ENCODE data around the gene PRKCG.
A peak's percentile ranks its signal among the peaks of the same experiment; 100 is the strongest.

The PRKCG gene

DNA sequence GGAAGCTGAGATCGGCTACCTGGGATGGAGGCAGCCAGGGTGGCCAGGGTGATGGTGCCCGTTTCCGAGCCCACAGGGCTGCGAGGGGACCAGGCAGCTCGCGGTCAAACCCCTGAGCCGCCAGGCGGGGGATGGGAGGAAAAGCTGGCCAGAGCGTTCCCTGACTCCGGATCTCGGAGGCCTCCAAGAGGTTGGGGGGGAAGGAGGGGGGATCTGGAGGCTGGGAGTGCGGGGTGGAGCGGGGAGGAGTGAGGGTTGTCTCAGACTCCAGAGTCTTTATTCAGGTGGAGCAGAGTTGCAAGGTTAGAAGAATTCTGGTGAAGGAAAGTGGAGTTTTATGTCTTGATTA lies 28.1 kb downstream of the PRKCG start:
- H3K14ac ChIP-seq (ENCODE audit: low read length) = no peak overlapping the region
- peak overlapping the region; percentile 79 for H2AK5ac ChIP-seq (ENCODE audit: low read depth, low read length)
- H3K27ac ChIP-seq (replicated peaks; ENCODE audit: low read length) = peak overlapping the region; percentile 62
- peaks cover 10 to 14% of the 10 kb centered on the region in 2 donors for H3K4me1 ChIP-seq (ENCODE audit: control insufficient read depth in 2 of 2, insufficient read depth in 1 of 2, low read depth in 1 of 2, low read length in 2 of 2)
- H3K4me2 ChIP-seq (ENCODE audit: insufficient read depth, low read length, poor library complexity, severe bottlenecking) = peak overlapping the region; percentile 77
- peak overlapping the region; percentile 98 for H3K18ac ChIP-seq (ENCODE audit: low read length)
- no peak overlapping the region for H2BK120ac ChIP-seq (ENCODE audit: low read depth, low read length)
- no CpG with 5 or more reads among the region's 13 CpGs for WGBS, 2 donors (ENCODE audit: extremely low coverage in 2 of 2, insufficient read length in 2 of 2, insufficient replicate concordance in 1 of 2)
- no peak overlapping the region for H3K4ac ChIP-seq (ENCODE audit: low read length)
- no peaks in the 10 kb centered on the region for H3K9me3 ChIP-seq (replicated peaks in 1 of 2; ENCODE audit: control insufficient read depth in 2 of 2, insufficient read depth in 1 of 2, low read depth in 1 of 2, low read length in 2 of 2)
- H2BK15ac ChIP-seq (ENCODE audit: low read length) = no peak overlapping the region
- no peak overlapping the region for H2BK12ac ChIP-seq (ENCODE audit: low read length)
- DNase-seq (ENCODE audit: low spot score) = peak; percentile 53
- peak overlapping the region; percentile 90 to 95 for H3K4me3 ChIP-seq (ENCODE audit: low read length in 2 of 2)
- peaks cover 0 to 22% (median 3%) of the 10 kb centered on the region in 3 experiments for H3K27me3 ChIP-seq (ENCODE audit: control insufficient read depth in 3 of 3, insufficient read depth in 3 of 3, low read depth in 1 of 3, low read length in 3 of 3)
- H2AFZ ChIP-seq (ENCODE audit: low read length) = peak overlapping the region; percentile 88
- H4K91ac ChIP-seq (ENCODE audit: low read depth, low read length, poor library complexity) = no peak overlapping the region
- peak overlapping the region; percentile 82 for H3K9ac ChIP-seq (ENCODE audit: low read depth, low read length, poor library complexity)
- H3K79me1 ChIP-seq (ENCODE audit: low read depth, low read length) = peaks cover 3% of the 10 kb centered on the region
- no peak overlapping the region for H2BK5ac ChIP-seq (ENCODE audit: low read length)
- peaks cover 11 to 29% of the 10 kb centered on the region in 2 donors for H3K36me3 ChIP-seq (replicated peaks in 1 of 2; ENCODE audit: control insufficient read depth in 2 of 2, insufficient read depth in 2 of 2, low read length in 2 of 2)
- H4K8ac ChIP-seq (ENCODE audit: low read depth, low read length) = no peak overlapping the region
- no peak overlapping the region for H3K23ac ChIP-seq (ENCODE audit: low read depth, low read length, poor library complexity)

DNA sequence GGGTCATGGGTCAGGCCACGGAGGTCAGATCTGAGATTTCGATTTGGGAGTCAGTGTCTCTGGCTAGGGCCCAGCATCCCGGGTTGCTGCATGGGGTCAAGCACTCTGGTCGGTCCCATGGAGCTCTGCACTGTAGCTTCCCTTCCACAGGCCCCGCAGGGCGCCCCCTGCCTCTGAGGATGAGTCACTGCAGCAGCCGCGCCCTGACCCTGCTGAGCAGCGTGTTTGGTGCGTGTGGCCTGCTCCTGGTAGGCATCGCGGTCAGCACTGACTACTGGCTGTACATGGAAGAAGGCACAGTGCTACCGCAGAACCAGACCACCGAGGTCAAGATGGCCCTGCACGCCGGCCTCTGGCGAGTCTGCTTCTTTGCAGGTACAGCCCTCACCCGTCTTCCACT lies 30.7 kb downstream of the PRKCG start:
- H3K14ac ChIP-seq (ENCODE audit: low read length) = no peak overlapping the region
- no peak overlapping the region for H2AFZ ChIP-seq (ENCODE audit: low read length)
- H2BK12ac ChIP-seq (ENCODE audit: low read length) = no peak overlapping the region
- WGBS, 2 donors (ENCODE audit: extremely low coverage in 2 of 2, insufficient read length in 2 of 2, insufficient replicate concordance in 1 of 2) = no CpG with 5 or more reads among the region's 18 CpGs
- H3K79me1 ChIP-seq (ENCODE audit: low read depth, low read length) = peaks cover 6% of the 10 kb centered on the region
- H3K4ac ChIP-seq (ENCODE audit: low read length) = no peak overlapping the region
- H3K9me3 ChIP-seq (replicated peaks in 1 of 2; ENCODE audit: control insufficient read depth in 2 of 2, insufficient read depth in 1 of 2, low read depth in 1 of 2, low read length in 2 of 2) = no peaks in the 10 kb centered on the region
- no peak overlapping the region for H3K4me2 ChIP-seq (ENCODE audit: insufficient read depth, low read length, poor library complexity, severe bottlenecking)
- H2BK120ac ChIP-seq (ENCODE audit: low read depth, low read length) = no peak overlapping the region
- H4K91ac ChIP-seq (ENCODE audit: low read depth, low read length, poor library complexity) = no peak overlapping the region
- no peak for DNase-seq (ENCODE audit: low spot score)
- no peak overlapping the region for H3K9ac ChIP-seq (ENCODE audit: low read depth, low read length, poor library complexity)
- H2BK15ac ChIP-seq (ENCODE audit: low read length) = no peak overlapping the region
- no peak overlapping the region for H2AK5ac ChIP-seq (ENCODE audit: low read depth, low read length)
- H3K27me3 ChIP-seq (ENCODE audit: control insufficient read depth in 3 of 3, insufficient read depth in 3 of 3, low read depth in 1 of 3, low read length in 3 of 3) = peaks cover 0 to 4% (median 0%) of the 10 kb centered on the region in 3 experiments
- H3K4me3 ChIP-seq (ENCODE audit: low read length in 2 of 2) = no peak overlapping the region
- no peak overlapping the region for H4K8ac ChIP-seq (ENCODE audit: low read depth, low read length)
- peak overlapping the region; percentile 3 for H3K23ac ChIP-seq (ENCODE audit: low read depth, low read length, poor library complexity)
- no peak overlapping the region for H2BK5ac ChIP-seq (ENCODE audit: low read length)
- peaks cover 8 to 9% of the 10 kb centered on the region in 2 donors for H3K4me1 ChIP-seq (ENCODE audit: control insufficient read depth in 2 of 2, insufficient read depth in 1 of 2, low read depth in 1 of 2, low read length in 2 of 2)
- H3K36me3 ChIP-seq (replicated peaks in 1 of 2; ENCODE audit: control insufficient read depth in 2 of 2, insufficient read depth in 2 of 2, low read length in 2 of 2) = peaks cover 23 to 53% of the 10 kb centered on the region in 2 donors
- no peak overlapping the region for H3K27ac ChIP-seq (replicated peaks; ENCODE audit: low read length)
- H3K18ac ChIP-seq (ENCODE audit: low read length) = peak overlapping the region; percentile 25

- H2BK5ac ChIP-seq (ENCODE audit: low read length) = no peak overlapping the region
- no peak overlapping the region for H3K4ac ChIP-seq (ENCODE audit: low read length)
- H4K91ac ChIP-seq (ENCODE audit: low read depth, low read length, poor library complexity) = no peak overlapping the region
- peaks cover 4 to 5% of the 10 kb centered on the region in 2 donors for H3K4me1 ChIP-seq (ENCODE audit: control insufficient read depth in 2 of 2, insufficient read depth in 1 of 2, low read depth in 1 of 2, low read length in 2 of 2)
- H3K79me1 ChIP-seq (ENCODE audit: low read depth, low read length) = peaks cover 6% of the 10 kb centered on the region
- H3K27me3 ChIP-seq (ENCODE audit: control insufficient read depth in 3 of 3, insufficient read depth in 3 of 3, low read depth in 1 of 3, low read length in 3 of 3) = no peaks in the 10 kb centered on the region
- no peak overlapping the region for H3K18ac ChIP-seq (ENCODE audit: low read length)
- H2AK5ac ChIP-seq (ENCODE audit: low read depth, low read length) = no peak overlapping the region
- no peak for DNase-seq (ENCODE audit: low spot score)
- no CpG with 5 or more reads among the region's 8 CpGs for WGBS, 2 donors (ENCODE audit: extremely low coverage in 2 of 2, insufficient read length in 2 of 2, insufficient replicate concordance in 1 of 2)
- no peak overlapping the region for H3K9ac ChIP-seq (ENCODE audit: low read depth, low read length, poor library complexity)
- H3K36me3 ChIP-seq (replicated peaks in 1 of 2; ENCODE audit: control insufficient read depth in 2 of 2, insufficient read depth in 2 of 2, low read length in 2 of 2) = peaks cover 33 to 69% of the 10 kb centered on the region in 2 donors
- H3K23ac ChIP-seq (ENCODE audit: low read depth, low read length, poor library complexity) = no peak overlapping the region
- H2BK12ac ChIP-seq (ENCODE audit: low read length) = no peak overlapping the region
- no peak overlapping the region for H2BK15ac ChIP-seq (ENCODE audit: low read length)
- H3K4me2 ChIP-seq (ENCODE audit: insufficient read depth, low read length, poor library complexity, severe bottlenecking) = no peak overlapping the region
- no peak overlapping the region for H4K8ac ChIP-seq (ENCODE audit: low read depth, low read length)
- H3K4me3 ChIP-seq (ENCODE audit: low read length in 2 of 2) = no peak overlapping the region
- no peak overlapping the region for H2BK120ac ChIP-seq (ENCODE audit: low read depth, low read length)
- H3K14ac ChIP-seq (ENCODE audit: low read length) = no peak overlapping the region
- H3K27ac ChIP-seq (replicated peaks; ENCODE audit: low read length) = no peak overlapping the region
- H3K9me3 ChIP-seq (replicated peaks in 1 of 2; ENCODE audit: control insufficient read depth in 2 of 2, insufficient read depth in 1 of 2, low read depth in 1 of 2, low read length in 2 of 2) = no peaks in the 10 kb centered on the region
- H2AFZ ChIP-seq (ENCODE audit: low read length) = no peak overlapping the region
Observed at GRCh38 chr19:53915000-53915399, 33.0 kb downstream of the PRKCG start.

GRCh38 chr19:53916004-53916403 lies 34.0 kb downstream of the PRKCG start:
- H4K8ac ChIP-seq (ENCODE audit: low read depth, low read length) = no peak overlapping the region
- H3K18ac ChIP-seq (ENCODE audit: low read length) = no peak overlapping the region
- H3K27me3 ChIP-seq (ENCODE audit: control insufficient read depth in 3 of 3, insufficient read depth in 3 of 3, low read depth in 1 of 3, low read length in 3 of 3) = no peaks in the 10 kb centered on the region
- H2AFZ ChIP-seq (ENCODE audit: low read length) = no peak overlapping the region
- no peak overlapping the region for H2AK5ac ChIP-seq (ENCODE audit: low read depth, low read length)
- no peak overlapping the region for H2BK5ac ChIP-seq (ENCODE audit: low read length)
- no peak overlapping the region for H3K4me2 ChIP-seq (ENCODE audit: insufficient read depth, low read length, poor library complexity, severe bottlenecking)
- no peak overlapping the region for H2BK15ac ChIP-seq (ENCODE audit: low read length)
- H3K36me3 ChIP-seq (replicated peaks in 1 of 2; ENCODE audit: control insufficient read depth in 2 of 2, insufficient read depth in 2 of 2, low read length in 2 of 2) = peaks cover 33 to 69% of the 10 kb centered on the region in 2 donors
- H2BK12ac ChIP-seq (ENCODE audit: low read length) = no peak overlapping the region
- H3K9ac ChIP-seq (ENCODE audit: low read depth, low read length, poor library complexity) = no peak overlapping the region
- H3K4ac ChIP-seq (ENCODE audit: low read length) = no peak overlapping the region
- H2BK120ac ChIP-seq (ENCODE audit: low read depth, low read length) = no peak overlapping the region
- no peaks in the 10 kb centered on the region for H3K9me3 ChIP-seq (replicated peaks in 1 of 2; ENCODE audit: control insufficient read depth in 2 of 2, insufficient read depth in 1 of 2, low read depth in 1 of 2, low read length in 2 of 2)
- H3K4me3 ChIP-seq (ENCODE audit: low read length in 2 of 2) = no peak overlapping the region
- no CpG with 5 or more reads among the region's 6 CpGs for WGBS, 2 donors (ENCODE audit: extremely low coverage in 2 of 2, insufficient read length in 2 of 2, insufficient replicate concordance in 1 of 2)
- no peak overlapping the region for H4K91ac ChIP-seq (ENCODE audit: low read depth, low read length, poor library complexity)
- no peaks in the 10 kb centered on the region for H3K4me1 ChIP-seq (ENCODE audit: control insufficient read depth in 2 of 2, insufficient read depth in 1 of 2, low read depth in 1 of 2, low read length in 2 of 2)
- no peak overlapping the region for H3K14ac ChIP-seq (ENCODE audit: low read length)
- H3K27ac ChIP-seq (replicated peaks; ENCODE audit: low read length) = no peak overlapping the region
- no peak for DNase-seq (ENCODE audit: low spot score)
- no peak overlapping the region for H3K23ac ChIP-seq (ENCODE audit: low read depth, low read length, poor library complexity)
- H3K79me1 ChIP-seq (ENCODE audit: low read depth, low read length) = peaks cover 6% of the 10 kb centered on the region

All from neuronal stem cell (in vitro differentiated cells).